SK-N-SH (cell line): ENCODE measurements around the gene FYB1. TPM values are rescaled to one million over a fixed set of nuclear protein-coding genes. Genes with fewer than 3 reads are reported as not detected.

Experiments
- CTCF ChIA-PET: fragments of 300-600, 350-600 bp; formaldehyde crosslinking; extraction: SDS; loops from one replicate; lab custom pipeline; 2021; lab: Yijun Ruan, JAX
- POLR2A ChIA-PET: fragments of 350-600 bp; sonication (Branson Sonifier 250); formaldehyde crosslinking; extraction: SDS; loops from one replicate; lab custom pipeline; 2020; ENCODE audit warnings: antibody characterized with exemption, inconsistent platforms; lab: Yijun Ruan, JAX
- DNase-seq: peaks from one replicate; pipeline ENCODE4 v3.0.0; 2012
- H2AFZ ChIP-seq: fragments of 200-600 bp; sonication (generic); 2 replicates; pipeline ENCODE4 v1.8.1; 2016; ENCODE audit warnings: antibody characterized with exemption, mild to moderate bottlenecking, low read depth
- H3F3A ChIP-seq: fragments of 200-600 bp; sonication (generic); replicated peaks from 2 replicates; pipeline ENCODE3; 2016; ENCODE audit warnings: antibody characterized with exemption, mild to moderate bottlenecking; ENCODE audit not compliant: insufficient read depth
- H3K27ac ChIP-seq, 2 experiments: fragments of 200-500 bp in 1 of 2; fragments of 200-600 bp in 1 of 2; sonication (Bioruptor generic) in 1 of 2; sonication (generic), shearing (Covaris generic) in 1 of 2; 2 replicates each; pipeline versions ENCODE4 v1.5.1 to v1.6.1; 2014 to 2016; ENCODE audit warnings: low read depth in 2 of 2, inconsistent platforms in 1 of 2, low read length in 1 of 2, mild to moderate bottlenecking in 1 of 2, mixed read lengths in 1 of 2
- H3K27me3 ChIP-seq: fragments of 200-600 bp; sonication (generic), shearing (Covaris generic); 2 replicates; pipeline ENCODE4 v1.6.1; 2016; ENCODE audit warnings: mixed run types; ENCODE audit not compliant: insufficient read depth
- H3K36me3 ChIP-seq, 2 experiments: fragments of 200-500 bp in 1 of 2; fragments of 200-600 bp in 1 of 2; sonication (Bioruptor generic) in 1 of 2; sonication (generic) in 1 of 2; replicated peaks in 1 of 2; 2 replicates each; pipeline versions ENCODE3 to v1.5.1; 2014 to 2016; ENCODE audit warnings: low read length in 1 of 2, mild to moderate bottlenecking in 1 of 2; ENCODE audit not compliant: insufficient read depth in 2 of 2, control insufficient read depth in 1 of 2
- H3K4me1 ChIP-seq, 2 experiments: fragments of 200-500 bp in 1 of 2; fragments of 200-600 bp in 1 of 2; sonication (Bioruptor generic) in 1 of 2; sonication (generic), shearing (Covaris generic) in 1 of 2; 2 replicates each; pipeline versions ENCODE4 v1.5.1 to v1.6.1; 2014 to 2016; ENCODE audit warnings: low read depth in 1 of 2, low read length in 1 of 2, mixed run types in 1 of 2; ENCODE audit not compliant: insufficient read depth in 2 of 2, control insufficient read depth in 1 of 2
- H3K4me2 ChIP-seq: fragments of 200-600 bp; sonication (generic), shearing (Covaris generic); 2 replicates; pipeline ENCODE4 v1.6.1; 2017; ENCODE audit warnings: mixed run types
- H3K4me3 ChIP-seq, 2 experiments: fragments of 200-500 bp in 1 of 2; fragments of 200-600 bp in 1 of 2; sonication (Bioruptor generic) in 1 of 2; sonication (generic), shearing (Covaris generic) in 1 of 2; 2 replicates each; pipeline versions ENCODE4 v1.5.1 to v1.8.1; 2014 to 2016; ENCODE audit warnings: low read depth in 2 of 2, inconsistent platforms in 1 of 2, low read length in 1 of 2, mild to moderate bottlenecking in 1 of 2, mixed read lengths in 1 of 2, moderate library complexity in 1 of 2
- H3K79me2 ChIP-seq: fragments of 200-600 bp; sonication (generic); 2 replicates; pipeline ENCODE4 v1.8.1; 2017; ENCODE audit warnings: mild to moderate bottlenecking; ENCODE audit not compliant: insufficient read depth
- H3K9ac ChIP-seq: fragments of 200-600 bp; sonication (generic); 2 replicates; pipeline ENCODE4 v1.6.1; 2017; ENCODE audit warnings: mixed run types
- H3K9me2 ChIP-seq: fragments of 200-600 bp; sonication (generic); 2 replicates; pipeline ENCODE4 v1.6.1; 2017; ENCODE audit warnings: mixed run types
- H3K9me3 ChIP-seq: fragments of 200-600 bp; sonication (generic); 2 replicates; pipeline ENCODE4 v1.6.1; 2017; ENCODE audit warnings: mixed run types, mild to moderate bottlenecking, moderate library complexity
- H4K20me1 ChIP-seq: fragments of 200-600 bp; sonication (generic); 2 replicates; pipeline ENCODE4 v1.6.1; 2017; ENCODE audit warnings: mild to moderate bottlenecking, mixed run types; ENCODE audit not compliant: insufficient read depth
- EZH2phosphoT487 ChIP-seq: fragments of 200-600 bp; sonication (generic); IDR thresholded peaks from 2 replicates; pipeline ENCODE4 v1.6.1; 2017; ENCODE audit warnings: low read depth, mixed run types, mild to moderate bottlenecking, antibody characterized with exemption, moderate library complexity, borderline replicate concordance
- FOSL2 ChIP-seq: IDR thresholded peaks from 2 replicates; pipeline ENCODE4 v1.4.0; 2012; ENCODE audit warnings: low read depth, mild to moderate bottlenecking, moderate library complexity, borderline replicate concordance
- GABPA ChIP-seq: IDR thresholded peaks from 2 replicates; pipeline ENCODE4 v1.4.0; 2012; ENCODE audit warnings: low read depth, mild to moderate bottlenecking
- JUND ChIP-seq: IDR thresholded peaks from 2 replicates; pipeline ENCODE4 v1.4.0; 2012
- MEF2A ChIP-seq: IDR thresholded peaks from 2 replicates; pipeline ENCODE4 v1.4.0; 2012; ENCODE audit warnings: low read depth, borderline replicate concordance
- NFIC ChIP-seq: IDR thresholded peaks from 2 replicates; pipeline ENCODE4 v1.4.0; 2012; ENCODE audit warnings: borderline replicate concordance
- NRF1 ChIP-seq: IDR thresholded peaks from 2 replicates; pipeline ENCODE4 v1.6.1; 2012; ENCODE audit warnings: low read depth, mild to moderate bottlenecking, low read length
- REST ChIP-seq: IDR thresholded peaks from 2 replicates; pipeline ENCODE4 v1.6.1; 2012; ENCODE audit warnings: mild to moderate bottlenecking, low read depth, low read length, moderate library complexity
- RFX5 ChIP-seq: IDR thresholded peaks from 2 replicates; pipeline ENCODE4 v1.6.1; 2012; ENCODE audit warnings: mild to moderate bottlenecking, improper control_type of control experiment, low read length
- RXRA ChIP-seq: IDR thresholded peaks from 2 replicates; pipeline ENCODE4 v1.4.0; 2012; ENCODE audit warnings: low read depth, mild to moderate bottlenecking, borderline replicate concordance
- SMC3 ChIP-seq: IDR thresholded peaks from 2 replicates; pipeline ENCODE4 v1.6.1; 2012; ENCODE audit warnings: low read depth, low read length, improper control_type of control experiment
- TAF1 ChIP-seq: IDR thresholded peaks from 2 replicates; pipeline ENCODE4 v1.6.1; 2012; ENCODE audit warnings: low read depth, mild to moderate bottlenecking, low read length, moderate library complexity, borderline replicate concordance
- TCF12 ChIP-seq: IDR thresholded peaks from 2 replicates; pipeline ENCODE4 v1.4.0; 2012
- TEAD4 ChIP-seq: IDR thresholded peaks from 2 replicates; pipeline ENCODE4 v1.4.0; 2012; ENCODE audit warnings: mild to moderate bottlenecking, borderline replicate concordance; ENCODE audit not compliant: insufficient read depth
- YY1 ChIP-seq: IDR thresholded peaks from 2 replicates; pipeline ENCODE4 v1.4.0; 2012; ENCODE audit warnings: low read depth, mild to moderate bottlenecking
- WGBS: methylation state at CpG from one replicate; pipeline ENCODE4 v1.1.6; 2017; ENCODE audit warnings: low lambda C conversion rate; 5-methylcytosine and 5-hydroxymethylcytosine counted together
- polyA plus RNA-seq, 3 experiments: library from polyadenylated mRNA; depleted of rRNA; stranded (reverse); fragments of >200 nt; gene quantifications; 2 replicates each; pipeline ENCODE4 v1.2.3, GENCODE V29; 2012
- TF ChIP-seq, protein P1 (sequence below): IDR thresholded peaks from 2 replicates; pipeline ENCODE4 v1.4.0; 2012; ENCODE audit warnings: low read depth
- TF ChIP-seq, protein P2 (sequence below): fragments of 150-350 bp; IDR thresholded peaks from 2 replicates; pipeline ENCODE4 v1.6.1; 2017; ENCODE audit warnings: antibody characterized with exemption, low read length, low read depth, borderline replicate concordance

FYB1 gene
- polyA plus RNA-seq, 1 of the 3 experiments (the other 2 are of a cell fraction): not detected

GRCh38 chr5:39115644-39116343 lies 103.6 kb downstream of the FYB1 start:
- POLR2A ChIA-PET: no interaction called here
- Histone ChIP-seq H3K4me2 (peak overlapping the region; percentile 19; the same call in 1 of the 2 replicates), H2AFZ (0 out of 2 replicates have a peak overlapping the region, but pooled peaks have one; percentile 30)

More at GRCh38 chr5:39115644-39116343, 103.6 kb downstream of the FYB1 start:
- no peak for DNase-seq
- CTCF ChIA-PET: interaction anchor here (4.6 kb wide), 1 partner anchor 35 kb away, joined by 21 read pairs; no protein-coding TSS in a partner anchor
- H4K20me1 ChIP-seq: no peaks in the 10 kb centered on the region
- no peaks in the 10 kb centered on the region for H3K4me1 ChIP-seq
- H3K27me3 ChIP-seq: peaks cover 5% of the 10 kb centered on the region; the same call in 1 of the 2 replicates
- no peaks in the 10 kb centered on the region for H3F3A ChIP-seq
- WGBS: 23% methylated on average over 5 of the region's 5 CpGs
- no peak overlapping the region for H3K9ac ChIP-seq
- no peaks in the 10 kb centered on the region for H3K79me2 ChIP-seq
- no peaks in the 10 kb centered on the region for H3K9me3 ChIP-seq
- H3K9me2 ChIP-seq: no peaks in the 10 kb centered on the region; the same call in 1 of the 2 replicates
- H3K4me3 ChIP-seq: 0 out of 4 replicates have a peak overlapping the region, but pooled peaks of 1 of the 2 experiments have one; percentile 6
- H3K27ac ChIP-seq: no peak overlapping the region
- TF ChIP-seq NRF1: no peak
- no peak for TF ChIP-seq RXRA
- TF ChIP-seq NFIC: no peak
- no peak for TF ChIP-seq EZH2phosphoT487
- no peak for TF ChIP-seq TAF1
- no peak for TF ChIP-seq GABPA
- TF ChIP-seq JUND: no peak
- TF ChIP-seq, protein P1, sequence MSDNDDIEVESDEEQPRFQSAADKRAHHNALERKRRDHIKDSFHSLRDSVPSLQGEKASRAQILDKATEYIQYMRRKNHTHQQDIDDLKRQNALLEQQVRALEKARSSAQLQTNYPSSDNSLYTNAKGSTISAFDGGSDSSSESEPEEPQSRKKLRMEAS: no peak
- no peak for TF ChIP-seq REST
- TF ChIP-seq FOSL2: no peak
- TF ChIP-seq RFX5: no peak
- TF ChIP-seq SMC3: no peak
- no peak for TF ChIP-seq TEAD4
- TF ChIP-seq MEF2A: no peak
- TF ChIP-seq, protein P2, sequence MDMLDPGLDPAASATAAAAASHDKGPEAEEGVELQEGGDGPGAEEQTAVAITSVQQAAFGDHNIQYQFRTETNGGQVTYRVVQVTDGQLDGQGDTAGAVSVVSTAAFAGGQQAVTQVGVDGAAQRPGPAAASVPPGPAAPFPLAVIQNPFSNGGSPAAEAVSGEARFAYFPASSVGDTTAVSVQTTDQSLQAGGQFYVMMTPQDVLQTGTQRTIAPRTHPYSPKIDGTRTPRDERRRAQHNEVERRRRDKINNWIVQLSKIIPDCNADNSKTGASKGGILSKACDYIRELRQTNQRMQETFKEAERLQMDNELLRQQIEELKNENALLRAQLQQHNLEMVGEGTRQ: no peak
- no peak for TF ChIP-seq TCF12
- no peak for TF ChIP-seq YY1
- TF ChIP-seq, all 33 proteins: peak for 0
- no peaks in the 10 kb centered on the region for H3K36me3 ChIP-seq
